CD4-positive, alpha-beta memory T cell (primary cell): ENCODE results near the gene SERHL2. TPM values are rescaled to one million over a fixed set of nuclear protein-coding genes. Genes with fewer than 3 reads are reported as not detected.
A peak's percentile ranks its signal among the peaks of the same experiment; 100 is the strongest.

Source experiments
- CTCF ChIA-PET: fragments of 350-600 bp; sonication (Branson Sonifier 250); formaldehyde crosslinking; loops from one replicate; lab custom pipeline; 2021; ENCODE audit warnings: inconsistent platforms; ENCODE audit not compliant: partially characterized antibody; lab: Charles Lee
- POLR2A ChIA-PET: fragments of 350-600 bp; sonication (Branson Sonifier 250); formaldehyde crosslinking; loops from one replicate; lab custom pipeline; 2021; ENCODE audit not compliant: partially characterized antibody; lab: Charles Lee
- DNase-seq, 5 donors: peaks; one replicate each; pipeline versions ENCODE4 v3.0.0 to v3.0.0-alpha.2; 2020 to 2022; ENCODE audit warnings: mixed read lengths in 1 of 5
- H3K27ac ChIP-seq: one replicate; pipeline ENCODE4 v1.7.0; 2013; ENCODE audit warnings: low read depth, low read length
- H3K27me3 ChIP-seq: 2 replicates; pipeline ENCODE4 v1.7.0; 2013; ENCODE audit warnings: mild to moderate bottlenecking, low read length, moderate library complexity; ENCODE audit not compliant: insufficient read depth
- H3K36me3 ChIP-seq: 2 replicates; pipeline ENCODE4 v1.7.0; 2013; ENCODE audit warnings: mild to moderate bottlenecking, low read length, moderate library complexity; ENCODE audit not compliant: insufficient read depth
- H3K4me1 ChIP-seq: 2 replicates; pipeline ENCODE4 v1.7.0; 2013; ENCODE audit warnings: mild to moderate bottlenecking, low read length, moderate library complexity; ENCODE audit not compliant: insufficient read depth
- H3K4me3 ChIP-seq, 2 donors: one replicate each; pipeline ENCODE4 v1.7.0; 2013; ENCODE audit warnings: low read length in 2 of 2, mild to moderate bottlenecking in 1 of 2
- H3K9me3 ChIP-seq, 2 donors: one replicate each; pipeline ENCODE4 v1.7.0; 2013; ENCODE audit warnings: low read length in 2 of 2, control low read depth in 1 of 2; ENCODE audit not compliant: control insufficient read depth in 1 of 2
- H3K27ac Mint-ChIP-seq, 7 donors: one replicate each; pipeline ENCODE4 v1.8.0; 2020 to 2021; ENCODE audit warnings: mixed read lengths in 7 of 7, mild to moderate bottlenecking in 6 of 7, inconsistent platforms in 3 of 7, moderate library complexity in 3 of 7
- H3K27me3 Mint-ChIP-seq, 2 donors: one replicate each; pipeline ENCODE4 v1.8.0; 2020 to 2021; ENCODE audit warnings: mixed read lengths in 2 of 2
- H3K36me3 Mint-ChIP-seq, 2 donors: one replicate each; pipeline ENCODE4 v1.8.0; 2020 to 2021; ENCODE audit warnings: mixed read lengths in 2 of 2, inconsistent platforms in 1 of 2, mild to moderate bottlenecking in 1 of 2
- H3K4me1 Mint-ChIP-seq, 4 donors: one replicate each; pipeline ENCODE4 v1.8.0; 2020 to 2021; ENCODE audit warnings: mixed read lengths in 4 of 4, mild to moderate bottlenecking in 1 of 4
- H3K4me3 Mint-ChIP-seq, 8 donors: one replicate each; pipeline ENCODE4 v1.8.0; 2020 to 2021; ENCODE audit warnings: mixed read lengths in 8 of 8, mild to moderate bottlenecking in 7 of 8, moderate library complexity in 6 of 8, inconsistent platforms in 3 of 8
- H3K9me3 Mint-ChIP-seq, 8 donors: one replicate each; pipeline ENCODE4 v1.8.0; 2020 to 2021; ENCODE audit warnings: mixed read lengths in 8 of 8, mild to moderate bottlenecking in 5 of 8, inconsistent platforms in 3 of 8, moderate library complexity in 1 of 8
- intact Hi-C: fragments of 100-400 bp; cut with micrococcal nuclease; formaldehyde crosslinking; loops from one replicate; pipeline ENCODE4 v1.15.1; 2023
- polyA plus RNA-seq, 2 donors: library from polyadenylated mRNA; unstranded; fragments of 300-500 nt; fragmentation: Illumina TruSeq; gene quantifications; one replicate each; pipeline ENCODE4 v1.2.3, GENCODE V29; 2021
- total RNA-seq, 2 experiments: library from RNA; stranded (reverse); gene quantifications; one replicate each; pipeline ENCODE4 v1.2.3, GENCODE V29; 2021

The SERHL2 gene
- total and polyA plus RNA-seq, 4 experiments from 2014 or later: 0.26 to 0.81 (median 0.36) TPM; not detected in 1

DNA sequence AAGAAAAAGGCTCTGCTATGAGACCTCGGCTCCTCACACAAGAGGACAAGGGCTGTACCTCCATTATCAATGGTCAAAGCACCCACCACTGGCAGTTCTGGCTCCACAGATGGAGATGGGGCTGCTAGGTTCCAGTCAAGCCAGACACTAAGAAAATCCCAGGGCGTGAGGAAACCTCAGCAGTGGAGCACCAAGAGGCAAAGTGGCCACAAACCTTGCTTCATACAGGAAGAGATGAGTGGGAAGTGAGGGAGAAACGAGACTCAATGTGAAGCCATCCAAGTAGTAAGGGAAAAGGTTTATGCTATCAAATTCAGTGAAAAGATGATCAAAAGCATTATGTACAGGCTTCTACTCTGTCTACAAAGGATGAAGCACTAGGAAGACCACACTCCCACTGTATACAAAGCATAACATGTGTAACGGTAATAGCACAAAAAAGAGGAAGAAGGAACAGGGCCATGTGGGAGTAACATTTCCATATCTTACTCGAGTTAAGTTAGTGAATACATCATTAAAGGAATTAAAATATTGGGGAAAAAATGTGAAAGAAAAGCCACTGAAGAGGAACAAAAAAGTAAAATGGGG lies 33.9 kb downstream of the SERHL2 start:
- Histone ChIP-seq H3K4me1 (no peaks in the 10 kb centered on the region), H3K27me3 (no peaks in the 10 kb centered on the region), H3K4me3 (no peak overlapping the region), H3K9me3 (no peaks in the 10 kb centered on the region), H3K27ac (no peak overlapping the region), H3K36me3 (peaks cover 60% of the 10 kb centered on the region)
- Mint-ChIP-seq H3K9me3 (no peaks in the 10 kb centered on the region), H3K27me3 (no peaks in the 10 kb centered on the region), H3K4me1 (peaks cover 0 to 8% (median 1%) of the 10 kb centered on the region in 4 donors), H3K27ac (peak overlapping the region in 1 of 7 donors; percentile 4), H3K4me3 (no peak overlapping the region), H3K36me3 (peaks cover 26 to 67% of the 10 kb centered on the region in 2 donors)
- CTCF ChIA-PET: no interaction called here
- no peak for DNase-seq
- POLR2A ChIA-PET: interaction anchor here (1.0 kb wide), 1 partner anchor 27 kb away, joined by 3 read pairs; the partner anchor contains the start of gene POLDIP3
- intact Hi-C loops: no loop called here

DNA sequence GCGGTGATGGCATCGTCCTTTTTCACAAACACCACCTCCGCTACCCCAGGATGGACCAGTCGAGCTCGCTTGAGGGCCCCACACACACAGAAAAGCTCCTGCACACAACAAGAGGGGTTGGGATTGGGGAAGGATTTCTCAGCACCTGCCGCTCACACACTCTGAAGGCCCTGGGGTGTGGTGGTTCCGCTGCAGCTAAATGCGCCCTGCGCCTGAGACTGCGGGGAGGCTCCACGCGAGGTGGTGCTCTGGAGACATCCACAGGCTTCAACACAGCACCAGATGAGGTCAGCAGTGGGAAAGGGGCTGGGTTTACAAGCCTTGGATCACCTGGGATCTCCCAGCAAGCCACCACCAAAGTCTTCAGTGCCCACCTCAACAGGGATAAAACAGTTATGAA lies 38.2 kb downstream of the SERHL2 start:
- Histone ChIP-seq H3K9me3 (no peaks in the 10 kb centered on the region), H3K36me3 (peaks cover 75% of the 10 kb centered on the region), H3K4me1 (no peaks in the 10 kb centered on the region), H3K27me3 (no peaks in the 10 kb centered on the region), H3K27ac (no peak overlapping the region), H3K4me3 (no peak overlapping the region)
- H3K27ac Mint-ChIP-seq: no peak overlapping the region
- intact Hi-C loops: no loop called here
- H3K4me1 Mint-ChIP-seq: peaks cover 0 to 4% (median 2%) of the 10 kb centered on the region in 4 donors
- H3K9me3 Mint-ChIP-seq: no peaks in the 10 kb centered on the region
- H3K36me3 Mint-ChIP-seq: peaks cover 28 to 78% of the 10 kb centered on the region in 2 donors
- POLR2A ChIA-PET: no interaction called here
- H3K27me3 Mint-ChIP-seq: no peaks in the 10 kb centered on the region
- DNase-seq: no peak
- CTCF ChIA-PET: no interaction called here
- H3K4me3 Mint-ChIP-seq: no peak overlapping the region

DNA sequence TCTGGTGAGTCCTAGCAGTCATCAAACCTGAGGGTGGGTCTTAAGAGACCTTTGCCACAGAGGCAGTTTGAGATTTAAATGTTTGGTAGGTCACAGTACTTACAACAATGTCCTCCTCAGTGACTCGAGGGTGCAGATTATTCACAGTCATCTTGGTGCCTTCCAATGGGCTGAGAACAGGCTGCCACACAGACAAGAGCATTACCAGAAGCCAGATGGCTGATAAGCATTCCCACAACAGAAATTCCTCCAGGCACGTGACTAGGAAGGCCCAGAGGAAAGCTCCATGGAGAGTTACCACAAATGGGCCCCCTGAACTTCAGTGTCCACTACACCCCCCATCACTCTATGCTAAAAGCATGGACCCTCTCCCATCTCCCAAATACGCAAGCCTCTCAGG lies 41.7 kb downstream of the SERHL2 start:
- intact Hi-C loops: no loop called here
- Histone ChIP-seq H3K4me3 (no peak overlapping the region), H3K27ac (no peak overlapping the region), H3K36me3 (peaks cover 86% of the 10 kb centered on the region), H3K9me3 (no peaks in the 10 kb centered on the region), H3K27me3 (no peaks in the 10 kb centered on the region), H3K4me1 (no peaks in the 10 kb centered on the region)
- Mint-ChIP-seq H3K4me3 (no peak overlapping the region), H3K4me1 (peaks cover 0 to 3% (median 1%) of the 10 kb centered on the region in 4 donors), H3K36me3 (peaks cover 39 to 85% of the 10 kb centered on the region in 2 donors), H3K9me3 (no peaks in the 10 kb centered on the region), H3K27me3 (no peaks in the 10 kb centered on the region), H3K27ac (peak overlapping the region in 2 of 7 donors; percentile 3 to 57)
- POLR2A ChIA-PET: no interaction called here
- DNase-seq: no peak
- CTCF ChIA-PET: no interaction called here

DNA sequence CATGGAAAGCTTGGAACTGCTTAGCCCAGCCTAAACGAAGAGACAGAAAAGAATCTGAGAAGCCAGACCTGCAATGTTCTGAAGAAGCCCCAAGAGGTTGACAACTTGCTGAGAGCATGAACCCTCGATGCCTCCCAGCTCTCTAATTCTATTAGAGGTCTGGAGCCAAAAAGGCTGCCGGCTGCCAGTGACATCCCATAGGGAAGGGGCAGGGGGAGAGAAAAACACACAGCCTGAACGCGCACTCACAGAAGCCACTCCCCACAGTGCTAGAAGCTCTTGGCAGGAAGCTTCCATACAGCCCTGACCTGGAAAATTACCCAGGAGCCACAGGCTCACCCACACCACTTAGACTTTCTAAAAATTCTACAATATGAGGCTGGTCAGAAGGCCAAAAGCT lies 42.6 kb downstream of the SERHL2 start:
- CTCF ChIA-PET: no interaction called here
- peak overlapping the region in 3 of 7 donors; percentile 3 to 85 (median 63) for H3K27ac Mint-ChIP-seq
- no peaks in the 10 kb centered on the region for H3K9me3 Mint-ChIP-seq

DNA sequence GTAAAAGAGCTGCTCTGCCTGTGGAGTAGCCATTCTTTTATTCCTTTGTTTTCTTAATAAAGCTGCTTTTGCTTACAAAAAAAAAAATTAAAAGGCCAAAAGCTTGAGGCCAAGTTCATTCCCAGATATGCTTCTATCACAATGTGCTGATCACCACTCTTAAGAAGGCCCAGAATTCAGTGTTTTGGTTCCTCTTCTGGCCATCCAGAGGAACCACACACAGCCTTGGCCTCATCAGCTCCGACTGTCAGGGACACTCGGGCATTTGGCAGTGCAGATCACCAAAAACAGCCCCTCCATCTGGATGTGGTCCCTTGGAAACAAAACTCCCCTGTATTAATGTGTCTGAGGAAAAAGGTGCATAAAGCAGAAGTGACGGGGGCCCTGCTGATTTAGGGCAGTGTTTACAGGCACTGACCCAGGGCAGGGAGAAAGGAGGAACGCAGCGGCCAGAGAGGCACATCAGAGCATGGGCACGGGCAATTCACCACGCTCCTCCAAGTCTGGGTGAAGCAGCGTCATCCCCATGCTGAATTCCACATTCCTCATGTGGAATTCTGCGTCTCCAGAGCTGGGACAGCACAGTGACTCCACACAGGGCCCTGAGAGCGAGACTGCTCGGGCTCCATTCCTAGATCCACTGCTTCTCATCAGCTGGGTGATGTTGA lies 43.2 kb downstream of the SERHL2 start:
- Mint-ChIP-seq H3K4me3 (no peak overlapping the region), H3K36me3 (peaks cover 42 to 81% of the 10 kb centered on the region in 2 donors), H3K27me3 (no peaks in the 10 kb centered on the region), H3K9me3 (no peaks in the 10 kb centered on the region), H3K4me1 (peaks cover 4 to 6% (median 5%) of the 10 kb centered on the region in 4 donors), H3K27ac (peak overlapping the region in 1 of 7 donors; percentile 70)
- H3K9me3 ChIP-seq: no peaks in the 10 kb centered on the region
- H3K27ac ChIP-seq: no peak overlapping the region
- H3K27me3 ChIP-seq: no peaks in the 10 kb centered on the region
- H3K4me3 ChIP-seq: no peak overlapping the region
- ChIA-PET POLR2A (interaction anchor here (1.3 to 1.4 kb wide), 2 partner anchors 12 to 17 kb away, joined by 4 read pairs; partner anchors contain the start of gene POLDIP3), CTCF (interaction anchor here (0.8 to 1.0 kb wide), 2 partner anchors 13 to 24 kb away, joined by 3 to 4 read pairs; no protein-coding TSS in a partner anchor)
- no peaks in the 10 kb centered on the region for H3K4me1 ChIP-seq
- H3K36me3 ChIP-seq: peaks cover 87% of the 10 kb centered on the region
- no peak for DNase-seq
- intact Hi-C loops: no loop called here

More for the DNA sequence above, 42.6 kb downstream of the SERHL2 start:
- Histone ChIP-seq H3K27ac (no peak overlapping the region), H3K27me3 (no peaks in the 10 kb centered on the region), H3K4me1 (no peaks in the 10 kb centered on the region), H3K9me3 (no peaks in the 10 kb centered on the region), H3K4me3 (no peak overlapping the region), H3K36me3 (peaks cover 88% of the 10 kb centered on the region)
- intact Hi-C loops: no loop called here
- POLR2A ChIA-PET: interaction anchor here (1.3 to 1.4 kb wide), 2 partner anchors 13 to 18 kb away, joined by 4 read pairs; partner anchors contain the start of gene POLDIP3
- no peak overlapping the region for H3K4me3 Mint-ChIP-seq
- DNase-seq: no peak
- H3K27me3 Mint-ChIP-seq: no peaks in the 10 kb centered on the region
- peaks cover 39 to 84% of the 10 kb centered on the region in 2 donors for H3K36me3 Mint-ChIP-seq
- peaks cover 0 to 3% (median 1%) of the 10 kb centered on the region in 4 donors for H3K4me1 Mint-ChIP-seq

GRCh38 chr22:42601879-42602465 lies 48.2 kb downstream of the SERHL2 start:
- no peak overlapping the region for H3K4me3 ChIP-seq
- Mint-ChIP-seq H3K9me3 (no peaks in the 10 kb centered on the region), H3K27me3 (no peaks in the 10 kb centered on the region), H3K4me3 (no peak overlapping the region), H3K27ac (peak overlapping the region in 1 of 7 donors; percentile 43), H3K36me3 (peaks cover 55 to 72% of the 10 kb centered on the region in 2 donors), H3K4me1 (peaks cover 12 to 43% (median 21%) of the 10 kb centered on the region in 4 donors)
- ChIA-PET POLR2A (no interaction called here), CTCF (no interaction called here)
- H3K9me3 ChIP-seq: no peaks in the 10 kb centered on the region
- H3K36me3 ChIP-seq: peaks cover 62% of the 10 kb centered on the region
- H3K4me1 ChIP-seq: peaks cover 8% of the 10 kb centered on the region
- H3K27me3 ChIP-seq: no peaks in the 10 kb centered on the region
- no peak for DNase-seq
- intact Hi-C loops: no loop called here
- no peak overlapping the region for H3K27ac ChIP-seq

GRCh38 chr22:42602470-42602869 lies 48.7 kb downstream of the SERHL2 start:
- H3K36me3 ChIP-seq: peaks cover 57% of the 10 kb centered on the region
- intact Hi-C loops: no loop called here
- Mint-ChIP-seq H3K27ac (no peak overlapping the region), H3K9me3 (no peaks in the 10 kb centered on the region), H3K27me3 (no peaks in the 10 kb centered on the region), H3K4me1 (peaks cover 12 to 46% (median 21%) of the 10 kb centered on the region in 4 donors), H3K4me3 (no peak overlapping the region), H3K36me3 (peaks cover 50 to 67% of the 10 kb centered on the region in 2 donors)
- ChIA-PET CTCF (no interaction called here), POLR2A (no interaction called here)
- H3K27ac ChIP-seq: no peak overlapping the region
- H3K4me3 ChIP-seq: no peak overlapping the region
- no peak for DNase-seq
- no peaks in the 10 kb centered on the region for H3K9me3 ChIP-seq
- peaks cover 8% of the 10 kb centered on the region for H3K4me1 ChIP-seq
- no peaks in the 10 kb centered on the region for H3K27me3 ChIP-seq
